ENCODE results near the gene SSTR4.

The SSTR4 gene

DNA sequence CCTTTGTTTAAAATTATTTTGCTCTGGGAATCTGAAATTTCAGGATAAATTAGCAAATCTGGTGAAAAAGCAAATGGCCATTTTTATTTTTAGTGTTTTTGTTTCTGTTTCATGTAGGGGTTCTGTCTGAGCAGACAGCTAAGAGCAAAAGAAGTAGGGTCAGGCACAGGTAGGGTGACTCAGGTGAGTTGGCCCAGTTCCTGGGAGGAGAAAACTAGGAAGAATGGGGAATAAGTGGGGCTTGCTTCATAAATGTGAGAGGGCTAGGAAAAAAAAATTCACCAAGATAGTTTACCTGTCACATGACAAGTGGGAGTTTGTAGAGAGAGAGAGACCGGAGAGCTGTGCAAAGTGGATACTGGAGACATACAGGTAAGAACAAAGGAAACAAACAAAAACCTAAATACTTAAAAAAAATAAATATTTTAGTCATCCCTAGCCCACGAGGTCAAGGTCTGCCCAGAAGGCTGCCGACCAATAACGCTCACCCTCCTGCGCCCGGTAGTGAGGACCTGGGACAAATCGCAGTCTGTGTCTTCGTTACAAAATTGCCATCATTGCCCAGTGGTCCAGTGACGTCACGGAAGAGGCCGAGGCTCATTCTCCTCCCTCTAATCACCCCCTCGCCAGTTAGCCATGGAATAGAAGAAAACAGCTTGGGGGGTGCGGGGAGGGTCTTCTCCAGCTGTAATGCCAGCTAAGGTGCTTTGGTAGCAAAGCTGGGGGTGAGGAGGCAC is 12.1 kb downstream of the SSTR4 start:
- no peak for FAIRE-seq

- FAIRE-seq, result no peak
Measured at GRCh38 chr20:23047738-23048214, 12.7 kb downstream of the SSTR4 start.

DNA sequence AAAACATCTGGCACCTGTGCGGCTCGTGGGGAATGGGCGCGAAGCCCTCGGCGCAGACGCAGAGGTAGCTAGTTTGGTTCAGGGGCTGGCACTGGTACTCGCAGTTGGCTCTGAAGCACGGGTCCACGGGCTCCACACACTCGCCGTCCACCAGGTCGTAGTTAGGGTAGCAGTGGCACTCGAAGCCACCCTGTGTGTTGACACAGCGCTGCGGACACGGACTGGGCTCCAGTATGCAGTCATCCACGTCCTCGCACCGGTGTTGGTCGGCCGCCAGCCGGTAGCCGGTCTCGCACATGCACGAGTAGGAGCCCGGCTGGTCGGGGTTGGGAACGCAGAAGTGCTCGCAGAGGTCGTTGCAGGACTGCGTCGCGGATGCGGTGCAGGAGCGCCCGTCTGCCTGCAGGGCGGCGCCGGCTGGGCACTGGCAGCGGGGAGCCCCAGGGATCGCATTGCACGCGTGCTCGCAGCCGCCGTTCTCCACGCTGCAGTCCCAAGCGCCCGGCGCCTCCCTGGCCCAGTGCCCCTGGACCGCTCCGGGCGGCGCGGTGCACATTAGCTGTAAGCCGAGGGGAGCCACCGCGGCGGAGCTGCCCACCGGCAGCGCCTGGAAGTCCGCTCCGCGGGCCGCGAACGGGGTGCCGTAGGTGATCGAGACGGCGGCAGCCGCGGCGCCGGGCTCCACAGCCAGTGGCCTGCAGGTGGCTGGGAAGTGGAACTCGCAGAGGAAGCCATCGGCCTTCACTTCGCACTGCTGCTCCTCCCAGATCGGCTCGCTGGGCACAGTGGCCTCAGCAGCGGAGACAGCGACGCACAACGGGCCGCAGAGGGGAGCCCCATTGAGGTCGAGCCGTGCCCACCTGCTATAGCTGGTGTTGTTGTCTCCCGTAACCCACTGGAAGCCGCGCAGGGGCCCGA is 13.4 kb downstream of the SSTR4 start:
- FAIRE-seq, result no peak

- FAIRE-seq, result no peak
Measured at GRCh38 chr20:23049201-23050075, 14.3 kb downstream of the SSTR4 start, which contains the start of gene THBD. TSS of gene THBD (minus strand) at chr20:23049672. CDS start at chr20:23049504, 168 bp downstream.

DNA sequence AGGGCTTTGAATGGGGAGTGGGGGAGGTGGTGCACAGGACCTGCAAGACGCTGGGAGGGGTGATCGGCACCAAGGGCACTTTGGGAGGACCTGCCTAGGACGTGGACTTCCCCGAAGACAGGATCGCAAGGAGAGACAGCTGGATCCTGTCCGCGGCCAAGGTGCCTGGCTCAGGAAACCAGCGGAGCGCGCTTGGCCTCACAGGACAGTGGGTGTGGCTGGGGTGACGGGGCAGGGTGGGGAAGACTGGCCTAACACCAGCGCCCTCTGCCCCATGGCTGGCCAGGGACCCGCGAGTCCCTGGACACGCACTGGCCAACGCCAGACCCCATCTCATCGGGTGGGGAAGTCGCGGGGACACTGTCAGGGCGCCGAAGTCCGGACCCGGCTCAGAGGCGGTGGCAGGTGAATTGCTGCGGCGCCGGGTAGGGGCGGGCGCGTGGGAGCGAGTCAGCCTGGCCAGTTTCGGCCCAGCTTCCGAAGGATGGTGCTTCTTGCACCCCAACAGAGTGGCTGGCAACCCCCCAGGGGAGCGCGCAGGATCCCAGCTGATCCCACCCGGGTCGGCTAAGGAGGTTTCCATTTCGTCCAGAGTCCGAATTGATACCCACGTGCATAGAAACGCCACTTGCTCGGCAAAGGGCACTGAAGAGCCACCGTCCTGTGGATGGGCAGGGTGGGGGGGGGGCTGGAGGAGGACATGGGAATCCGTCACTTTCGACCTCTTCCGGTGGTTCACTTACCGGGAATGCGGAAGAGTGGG is 15.1 kb downstream of the SSTR4 start:
- FAIRE-seq, result no peak

GRCh38 chr20:23050847-23051627 is 15.9 kb downstream of the SSTR4 start:
- FAIRE-seq, result no peak

GRCh38 chr20:23052904-23053303 is 17.8 kb downstream of the SSTR4 start:
- FAIRE-seq, result no peak

DNA sequence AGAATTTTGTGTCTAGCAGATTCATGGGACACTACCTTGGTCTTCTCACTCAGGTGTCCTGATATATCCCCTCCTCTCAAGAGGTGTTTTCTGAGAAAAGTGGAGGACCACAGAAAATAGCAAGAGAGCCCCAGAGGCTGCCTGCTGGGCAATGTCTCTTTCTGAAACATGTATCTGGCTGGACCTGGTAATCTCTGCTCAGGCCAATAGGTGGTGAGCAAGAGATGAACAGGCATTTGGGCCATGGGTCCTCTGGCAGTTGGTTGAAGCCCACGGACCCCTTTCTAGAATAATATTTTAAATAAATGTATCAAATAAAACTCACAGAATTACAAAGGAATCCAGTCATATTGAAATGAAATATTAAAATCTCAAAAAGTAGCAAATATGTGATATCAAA is 23.1 kb downstream of the SSTR4 start:
- no peak for FAIRE-seq

DNA sequence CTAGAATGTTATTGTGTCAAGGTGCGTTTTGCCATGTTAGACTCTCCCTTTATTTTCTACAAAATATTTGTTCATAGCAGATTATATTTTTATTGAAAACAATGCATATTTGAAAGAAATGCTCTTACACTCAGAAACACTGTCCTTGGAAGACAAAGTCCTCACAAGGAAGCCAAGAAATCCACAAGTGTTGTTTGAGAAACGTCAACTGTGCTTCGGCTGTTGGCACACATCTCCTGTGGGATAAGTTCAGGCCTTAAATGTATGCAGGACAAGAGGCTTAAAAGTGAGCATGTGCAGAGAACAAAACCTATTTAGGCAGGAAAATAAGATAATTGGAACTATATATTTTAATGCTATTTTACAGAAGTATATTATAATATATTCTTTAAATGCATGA is 23.9 kb downstream of the SSTR4 start:
- FAIRE-seq, result no peak

DNA sequence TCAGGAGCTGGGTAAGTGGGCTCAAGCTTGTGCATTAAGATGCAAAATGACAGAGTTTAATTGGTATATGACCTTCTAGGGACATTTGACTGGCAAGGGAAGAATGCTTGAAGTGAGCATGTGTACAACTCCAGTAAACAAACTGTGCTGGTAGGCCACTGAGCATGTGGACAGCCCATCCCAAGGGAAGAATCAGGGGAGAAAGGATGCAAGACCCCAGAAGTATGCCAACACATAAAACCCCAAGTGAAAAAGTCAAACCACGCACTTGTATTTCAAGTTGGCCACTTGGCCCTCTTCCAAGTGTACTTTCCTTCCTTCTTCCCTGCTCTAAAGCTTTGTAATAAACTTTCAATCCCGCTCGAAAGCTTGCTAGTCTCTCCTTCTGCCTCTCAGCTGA is 24.7 kb downstream of the SSTR4 start:
- no peak for FAIRE-seq

DNA sequence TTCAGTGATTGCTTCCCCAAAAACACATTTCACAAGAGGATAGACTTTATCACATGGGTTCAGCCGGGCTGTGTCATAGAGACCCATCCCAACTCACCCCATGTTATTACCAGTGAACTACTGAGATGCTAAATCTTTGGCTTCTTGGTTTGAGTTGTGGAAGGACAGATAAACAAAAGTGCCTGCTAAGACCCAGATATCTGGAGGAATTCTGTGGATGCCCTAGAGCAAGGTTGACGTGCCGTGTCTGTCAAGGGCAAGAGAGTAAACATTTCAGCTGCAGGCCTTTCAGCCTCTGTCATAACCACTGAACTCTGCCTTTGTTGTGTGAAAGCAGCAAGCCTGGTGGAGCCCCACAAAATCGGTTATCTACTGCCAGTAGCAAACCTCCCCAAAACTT is 25.5 kb downstream of the SSTR4 start:
- FAIRE-seq, result no peak

GRCh38 chr20:23061262-23061661 is 26.1 kb downstream of the SSTR4 start:
- FAIRE-seq, result no peak

DNA sequence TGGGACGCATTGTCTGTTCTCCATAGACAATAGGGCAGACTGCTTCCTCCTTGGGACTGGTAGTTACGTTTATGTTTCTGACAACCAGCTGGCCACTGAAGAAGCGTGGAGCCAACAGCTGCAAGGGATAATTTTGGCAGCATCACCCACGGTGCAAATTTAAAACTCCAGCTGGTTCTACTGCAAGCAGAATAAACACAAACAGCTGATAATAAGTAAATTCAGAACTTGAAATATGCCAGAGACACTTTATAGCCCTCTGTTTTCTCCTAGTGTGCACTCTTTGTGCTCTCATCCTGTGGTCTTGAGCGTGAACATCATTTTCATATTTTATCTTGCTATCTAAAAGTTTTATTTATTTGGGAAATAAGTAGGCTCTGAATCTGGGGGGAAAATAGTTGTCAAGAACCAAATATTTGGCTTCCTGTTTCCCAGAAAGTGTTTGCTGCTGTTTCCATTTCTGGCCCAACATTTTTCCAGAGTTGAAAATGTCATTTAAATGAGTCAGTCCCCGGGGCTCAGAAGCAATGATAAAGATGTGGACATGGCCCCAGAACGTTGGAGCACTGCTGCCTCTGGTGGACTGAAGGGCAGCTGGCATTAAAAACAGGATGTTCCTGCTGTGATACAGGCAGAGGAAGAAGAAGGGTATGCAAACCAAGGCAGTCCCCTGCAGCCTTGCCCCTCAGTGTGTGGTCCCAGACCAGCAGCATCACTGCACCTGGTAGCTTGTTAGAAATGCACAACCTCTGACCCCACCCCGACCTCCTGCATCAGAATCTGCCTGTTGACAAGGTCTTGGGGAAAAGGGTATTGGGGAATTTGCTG is 26.8 kb downstream of the SSTR4 start:
- FAIRE-seq, result no peak

DNA sequence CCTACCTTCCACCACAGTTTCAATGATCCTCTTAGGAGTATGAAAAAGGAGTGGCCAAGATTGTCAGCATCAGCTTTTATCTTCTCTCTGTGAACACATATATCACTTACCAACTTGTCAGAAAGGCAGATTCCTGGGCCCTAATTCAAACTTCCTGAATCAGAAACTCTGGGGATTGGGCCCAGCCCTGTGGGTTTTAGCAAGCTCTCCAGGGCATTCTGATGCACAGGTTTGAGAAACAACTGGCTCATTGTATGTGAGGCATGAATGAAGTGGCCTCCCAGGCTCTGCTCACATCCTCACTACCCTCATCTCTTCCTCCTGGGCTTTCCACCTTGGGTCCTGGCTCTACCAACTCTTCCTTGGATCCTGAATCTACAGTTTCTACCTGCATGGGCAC is 27.5 kb downstream of the SSTR4 start:
- FAIRE-seq, result no peak

DNA sequence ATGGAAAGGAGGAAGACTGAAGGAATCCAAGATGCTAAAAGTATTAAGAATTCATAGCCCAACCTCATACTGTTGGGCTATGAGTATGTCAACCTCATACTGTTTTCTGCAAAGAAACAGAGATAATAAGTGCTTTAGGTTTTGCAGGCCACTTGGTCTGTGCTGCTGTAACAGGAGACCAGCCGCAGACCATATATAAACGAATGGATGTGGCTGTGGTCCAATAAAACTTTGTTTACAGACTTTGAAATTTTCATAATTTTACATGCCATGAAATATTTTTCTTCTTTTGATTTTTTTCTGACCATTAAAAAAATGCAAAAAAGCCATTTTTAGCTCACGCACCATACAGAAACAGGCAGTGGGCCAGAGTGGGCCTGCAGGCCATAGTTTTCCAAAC is 28.1 kb downstream of the SSTR4 start:
- no peak for FAIRE-seq

DNA sequence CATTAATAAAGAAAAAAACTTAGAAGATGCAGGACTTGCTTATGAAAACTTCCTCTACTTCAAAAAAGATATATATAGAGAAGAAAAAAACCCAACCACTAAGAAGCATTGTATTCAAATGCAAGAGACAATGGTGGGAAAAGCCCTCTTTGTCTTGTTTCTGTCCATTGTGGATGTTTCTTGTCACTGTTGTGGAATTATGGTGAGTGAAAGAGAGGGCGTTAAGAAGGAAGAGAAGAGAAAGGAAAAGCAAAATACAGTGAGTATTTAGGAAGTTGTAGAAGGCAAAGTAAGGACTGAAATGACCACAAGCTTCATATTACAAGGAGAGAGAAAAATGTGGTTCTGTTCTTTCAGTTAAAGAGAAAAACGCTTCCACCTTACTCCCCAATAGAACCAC is 28.5 kb downstream of the SSTR4 start:
- no peak for FAIRE-seq

DNA sequence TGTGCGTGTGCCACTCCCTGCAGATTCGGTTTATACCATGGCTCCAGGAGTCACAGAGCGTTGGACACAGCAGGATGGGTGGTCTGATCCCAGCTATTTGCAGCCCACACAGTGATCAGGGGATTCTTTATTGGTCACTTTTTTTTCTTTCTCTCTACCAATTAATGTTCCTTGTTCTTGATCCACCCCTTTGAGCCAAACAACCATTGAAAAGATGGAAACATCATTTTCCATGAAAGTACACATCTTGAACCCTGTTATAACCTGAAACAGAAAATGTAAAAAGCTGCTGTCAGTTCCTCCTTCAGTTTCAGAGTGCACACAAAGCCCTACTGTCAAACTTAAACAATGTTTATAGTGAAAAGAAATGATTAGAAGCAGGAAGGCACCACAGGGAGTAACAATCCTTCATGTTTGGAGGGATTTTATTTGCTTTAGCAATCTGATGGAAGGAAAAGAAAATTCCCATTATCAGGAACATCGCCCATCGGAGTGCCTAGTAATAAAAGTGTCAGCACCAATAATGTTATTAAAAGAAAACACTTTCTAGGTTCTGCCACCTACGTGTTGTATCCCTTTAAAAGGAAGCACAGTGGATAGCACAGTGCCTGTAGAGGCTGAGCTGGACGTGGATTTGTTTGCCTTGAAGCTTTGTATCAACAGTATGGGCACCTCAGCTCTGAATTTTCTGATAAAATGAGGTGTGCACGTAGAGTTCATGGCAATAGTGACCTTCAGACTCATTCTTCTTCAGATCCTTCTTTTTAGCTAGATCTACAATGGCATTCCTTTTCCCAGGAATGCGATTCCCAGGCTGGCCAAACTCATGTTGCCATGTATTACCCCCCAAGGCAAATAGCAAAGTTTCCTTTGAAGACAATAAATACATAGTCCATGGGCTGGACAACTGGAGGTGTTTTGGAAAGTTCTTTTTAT is 30.4 kb downstream of the SSTR4 start:
- FAIRE-seq, result no peak

- FAIRE-seq, result no peak
Measured at GRCh38 chr20:23066772-23067171, 31.7 kb downstream of the SSTR4 start.

DNA sequence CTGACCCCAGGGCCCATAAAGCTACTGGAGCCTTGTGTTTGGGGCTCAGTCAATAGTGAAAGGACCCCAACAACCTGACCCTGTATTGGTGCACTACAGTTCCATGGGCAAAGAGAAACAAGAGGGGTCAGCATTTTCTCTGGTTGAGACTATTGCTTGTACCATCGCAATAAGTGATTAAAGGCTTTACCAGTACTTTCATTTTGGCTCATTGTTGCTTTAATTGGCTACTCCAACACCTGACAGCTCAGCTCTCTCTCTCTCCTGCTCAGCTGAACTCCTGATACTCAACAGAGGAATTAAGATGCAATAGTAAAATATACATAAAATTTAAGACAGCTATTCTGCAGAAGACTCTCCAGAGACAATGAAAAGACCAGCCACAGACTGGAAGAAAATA is 33.2 kb downstream of the SSTR4 start:
- FAIRE-seq, result no peak

Measured in TTC549 (cell line).